NT2/D1 (cell line): ENCODE measurements around the gene GON4L.

Experiments
- SUZ12 ChIP-seq: IDR thresholded peaks from 2 replicates; pipeline ENCODE4 v1.6.1; 2011; ENCODE audit not compliant: insufficient read length, insufficient read depth; ENCODE audit errors: extremely low read depth
- YY1 ChIP-seq: IDR thresholded peaks from 2 replicates; pipeline ENCODE4 v1.6.1; 2011; ENCODE audit not compliant: insufficient read length, insufficient read depth
- ZNF274 ChIP-seq: IDR thresholded peaks from 2 replicates; pipeline ENCODE4 v1.6.1; 2011; ENCODE audit warnings: mild to moderate bottlenecking, low read depth, low read length

GRCh38 chr1:155835548-155835947 is 21.5 kb downstream of the GON4L start:
- TF ChIP-seq YY1: no peak
- no peak for TF ChIP-seq ZNF274
- TF ChIP-seq SUZ12: no peak
